Gastrocnemius medialis (tissue), 4 donors: Measurements from ENCODE around the gene PRDM16. TPM values are rescaled to one million over a fixed set of nuclear protein-coding genes. Genes with fewer than 3 reads are reported as not detected.

ENCODE experiments used
- ATAC-seq, 2 donors: fragments of 150-250 bp; one replicate each; pipeline ENCODE4 v1.9.1; 2016
- DNase-seq, 2 donors: peaks; one replicate each; pipeline ENCODE4 v3.0.0-alpha.2; 2019
- H3K27ac ChIP-seq, 4 donors: fragments of 200-600 bp; sonication (generic); 1 replicate in 1 of 4; 2 replicates in 3 of 4; pipeline ENCODE4 v1.5.1; 2016 to 2018; ENCODE audit warnings: mild to moderate bottlenecking in 2 of 4, moderate library complexity in 1 of 4
- H3K27me3 ChIP-seq, 3 donors: fragments of 200-600 bp; sonication (generic) in 2 of 3; 1 replicate in 1 of 3; 2 replicates in 2 of 3; pipeline versions ENCODE4 v1.5.1 to v1.6.0; 2016 to 2019; ENCODE audit warnings: mild to moderate bottlenecking in 1 of 3, moderate library complexity in 1 of 3
- H3K36me3 ChIP-seq, 2 donors: fragments of 200-600 bp; sonication (generic) in 1 of 2; one replicate each; pipeline ENCODE4 v1.5.1; 2017 to 2018
- H3K4me1 ChIP-seq, 2 donors: fragments of 200-600 bp; sonication (generic) in 1 of 2; one replicate each; pipeline ENCODE4 v1.5.1; 2016 to 2017; ENCODE audit warnings: mild to moderate bottlenecking in 2 of 2
- H3K4me3 ChIP-seq, 4 donors: fragments of 200-600 bp; sonication (generic) in 3 of 4; 1 replicate in 1 of 4; 2 replicates in 3 of 4; pipeline ENCODE4 v1.5.1; 2016 to 2019; ENCODE audit warnings: mild to moderate bottlenecking in 2 of 4
- H3K9me3 ChIP-seq, 3 donors: fragments of 200-600 bp; sonication (generic) in 2 of 3; 1 replicate in 1 of 3; 2 replicates in 2 of 3; pipeline ENCODE4 v1.5.1; 2016 to 2019
- POLR2A ChIP-seq, 2 donors: fragments of 450-650 bp; IDR thresholded peaks; one replicate each; pipeline ENCODE4 v1.6.1; 2017; ENCODE audit warnings: antibody characterized with exemption in 2 of 2, mild to moderate bottlenecking in 2 of 2, moderate library complexity in 2 of 2
- in situ Hi-C, 4 donors: fragments of 200-750 bp; cut with MboI; loops; one replicate each; pipeline versions ENCODE4 v1.15.0 to v1.8.0; 2017; ENCODE audit warnings: low sequenced_read_pairs in 4 of 4
- intact Hi-C: fragments of 100-400 bp; cut with DNase I; formaldehyde crosslinking; loops from one replicate; pipeline ENCODE4 v1.15.1; 2023; ENCODE audit warnings: low total_unique reads
- total RNA-seq, 4 donors: library from RNA; depleted of rRNA; stranded (reverse); fragments of >200 nt; gene quantifications; one replicate each; pipeline versions ENCODE4 v1.1.0 to v1.2.3, GENCODE V29; 2016
- TF ChIP-seq, protein P1 (sequence below), 5 experiments: fragments of 450-650 bp in 3 of 5; fragments of 200-600 bp in 2 of 5; sonication (generic) in 2 of 5; IDR thresholded peaks in 4 of 5; conservative IDR thresholded peaks in 1 of 5; 1 replicate in 4 of 5; 2 replicates in 1 of 5; pipeline ENCODE4 v1.5.1; 2016 to 2019; ENCODE audit warnings: antibody characterized with exemption in 5 of 5, mild to moderate bottlenecking in 3 of 5, moderate library complexity in 3 of 5

PRDM16 gene
- total RNA-seq, 4 donors from 2014 or later, result 0.03 to 0.19 (median 0.17) TPM

DNA sequence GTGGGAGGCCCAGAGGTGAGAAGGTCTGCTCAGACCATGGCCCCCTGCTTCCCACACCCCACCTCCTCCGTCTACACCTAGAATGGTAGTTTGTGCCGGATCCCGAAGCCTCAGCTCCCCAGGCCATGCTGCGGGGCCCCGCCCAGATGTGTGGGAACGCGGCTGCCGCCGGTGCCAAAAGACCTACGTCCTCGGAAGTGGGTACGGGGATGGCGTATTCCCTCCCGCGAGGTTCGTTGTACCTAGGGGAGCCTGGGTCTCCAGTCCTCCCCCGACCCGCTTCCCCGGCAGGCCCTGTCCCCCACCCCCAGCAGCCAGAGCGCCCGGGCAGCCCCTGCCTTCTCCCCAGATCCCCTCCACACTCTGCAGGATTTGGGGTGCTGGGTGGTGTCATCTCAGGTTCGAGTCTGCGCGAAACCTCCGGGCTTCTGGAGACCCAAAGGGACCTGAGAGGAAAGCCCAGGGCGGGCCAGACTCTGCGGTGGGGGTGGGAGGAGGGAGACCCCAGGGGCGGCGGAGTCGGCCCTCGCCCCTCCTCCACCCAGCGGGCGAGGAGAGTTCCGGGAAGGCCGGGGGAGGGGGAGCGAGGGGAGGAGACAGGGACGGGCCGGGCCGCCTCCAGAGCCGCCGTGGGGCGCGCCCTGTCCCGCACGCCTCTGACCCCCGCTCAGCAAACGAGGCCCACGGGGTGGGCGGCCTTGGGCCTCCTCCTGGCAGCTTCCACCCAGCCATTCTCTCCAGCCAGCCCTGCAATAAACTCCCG, 6.2 kb upstream of the PRDM16 start:
- Histone ChIP-seq H3K27me3 (peaks cover 56 to 66% (median 62%) of the 10 kb centered on the region in 3 donors), H3K4me1 (peaks cover 4 to 5% of the 10 kb centered on the region in 2 donors), H3K36me3 (no peaks in the 10 kb centered on the region), H3K27ac (no peak overlapping the region), H3K4me3 (no peak overlapping the region), H3K9me3 (no peaks in the 10 kb centered on the region)
- TF ChIP-seq POLR2A (IDR thresholded peaks at IDR 0.05), result no peak
- in situ Hi-C loops (no loop called here), intact Hi-C loops (no loop called here)
- DNase-seq (no peak), ATAC-seq (no peak)

DNA sequence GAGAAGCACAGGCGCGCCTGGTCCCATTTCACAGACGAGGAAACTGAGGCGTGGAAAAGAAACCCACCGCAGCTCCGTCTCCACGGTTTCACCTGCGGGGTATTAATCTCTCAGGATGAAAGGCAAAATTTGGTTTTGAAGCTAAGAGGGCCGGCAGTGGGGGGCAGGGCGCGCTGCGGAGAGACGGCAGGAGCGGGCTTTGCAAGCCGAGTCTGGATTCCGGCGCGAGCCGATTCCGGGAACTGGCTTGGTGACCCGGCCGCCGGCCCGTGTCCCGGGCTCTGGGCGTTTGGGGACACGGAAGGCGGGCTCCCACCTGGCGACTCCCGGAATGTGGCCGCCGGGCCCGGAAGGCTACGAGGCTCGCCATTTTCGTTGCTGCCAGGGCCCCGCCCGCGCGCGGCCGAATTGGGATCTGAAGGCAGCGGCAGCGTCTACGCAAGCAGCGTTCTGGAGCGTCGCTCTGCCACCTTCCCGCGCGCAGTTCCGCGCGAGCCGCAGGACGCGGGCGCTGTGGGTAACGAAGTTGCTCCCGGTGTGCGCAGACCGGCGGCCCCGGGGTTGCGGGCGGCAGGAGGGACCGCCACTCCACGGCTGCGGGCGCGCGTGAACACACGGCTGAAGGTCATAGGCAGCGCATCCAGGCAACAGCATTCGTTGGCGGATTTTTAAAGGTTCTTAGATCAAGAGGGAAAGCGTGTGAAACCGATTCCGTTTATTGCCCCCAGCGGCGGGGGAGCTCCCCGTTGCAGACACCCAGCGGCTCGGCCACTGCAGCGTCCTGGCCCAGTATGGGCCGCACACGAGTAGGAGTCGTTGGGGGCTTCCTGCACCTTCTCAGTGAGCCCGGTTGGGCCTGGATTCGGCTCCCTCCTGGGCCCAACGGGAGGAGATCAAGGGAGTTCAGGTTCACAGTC, 5.4 kb upstream of the PRDM16 start:
- no peak overlapping the region for H3K27ac ChIP-seq
- ATAC-seq, result no peak
- peak overlapping the region; percentile 19 to 32 (median 26) for H3K4me3 ChIP-seq
- in situ Hi-C loops, result no loop called here
- intact Hi-C loops, result no loop called here
- no peaks in the 10 kb centered on the region for H3K9me3 ChIP-seq
- H3K36me3 ChIP-seq, result no peaks in the 10 kb centered on the region
- peaks cover 62 to 72% (median 71%) of the 10 kb centered on the region in 3 donors for H3K27me3 ChIP-seq
- peaks cover 4 to 11% of the 10 kb centered on the region in 2 donors for H3K4me1 ChIP-seq
- TF ChIP-seq, protein P1, sequence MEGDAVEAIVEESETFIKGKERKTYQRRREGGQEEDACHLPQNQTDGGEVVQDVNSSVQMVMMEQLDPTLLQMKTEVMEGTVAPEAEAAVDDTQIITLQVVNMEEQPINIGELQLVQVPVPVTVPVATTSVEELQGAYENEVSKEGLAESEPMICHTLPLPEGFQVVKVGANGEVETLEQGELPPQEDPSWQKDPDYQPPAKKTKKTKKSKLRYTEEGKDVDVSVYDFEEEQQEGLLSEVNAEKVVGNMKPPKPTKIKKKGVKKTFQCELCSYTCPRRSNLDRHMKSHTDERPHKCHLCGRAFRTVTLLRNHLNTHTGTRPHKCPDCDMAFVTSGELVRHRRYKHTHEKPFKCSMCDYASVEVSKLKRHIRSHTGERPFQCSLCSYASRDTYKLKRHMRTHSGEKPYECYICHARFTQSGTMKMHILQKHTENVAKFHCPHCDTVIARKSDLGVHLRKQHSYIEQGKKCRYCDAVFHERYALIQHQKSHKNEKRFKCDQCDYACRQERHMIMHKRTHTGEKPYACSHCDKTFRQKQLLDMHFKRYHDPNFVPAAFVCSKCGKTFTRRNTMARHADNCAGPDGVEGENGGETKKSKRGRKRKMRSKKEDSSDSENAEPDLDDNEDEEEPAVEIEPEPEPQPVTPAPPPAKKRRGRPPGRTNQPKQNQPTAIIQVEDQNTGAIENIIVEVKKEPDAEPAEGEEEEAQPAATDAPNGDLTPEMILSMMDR (IDR thresholded peaks at IDR 0.05 in 4 of 5, conservative IDR thresholded peaks at IDR 0.05 in 1 of 5), result no peak
- no peak for TF ChIP-seq POLR2A (IDR thresholded peaks at IDR 0.05)
- no peak for DNase-seq

DNA sequence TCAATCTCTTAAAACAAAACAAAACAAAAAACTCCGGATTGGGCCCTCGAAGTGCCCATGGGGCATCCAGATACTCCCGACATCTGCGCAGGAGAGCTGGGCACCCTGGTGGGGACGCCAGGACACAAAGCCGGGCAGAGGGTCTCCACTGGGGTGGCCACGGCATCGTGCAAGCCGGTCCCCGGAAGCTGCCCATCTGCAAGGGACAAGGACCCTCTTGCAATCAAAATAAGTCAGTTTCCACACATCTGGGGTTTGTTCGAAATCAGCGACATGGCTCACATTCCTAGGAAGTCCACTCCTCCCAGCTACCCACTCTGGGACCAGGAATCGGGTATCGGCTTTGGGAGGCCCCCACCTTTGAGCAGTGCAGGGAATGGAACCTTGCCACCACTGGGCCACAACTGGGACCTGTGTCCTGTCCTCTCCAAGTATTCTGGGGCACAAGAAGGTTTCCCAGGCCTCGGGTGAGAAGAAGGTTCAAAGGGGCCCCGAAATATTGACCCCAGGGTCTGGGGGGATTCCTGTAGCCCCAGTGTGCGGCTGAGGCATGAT, 4.6 kb upstream of the PRDM16 start:
- H3K4me3 ChIP-seq, result no peak overlapping the region
- ATAC-seq, result no peak
- peaks cover 65 to 74% (median 71%) of the 10 kb centered on the region in 3 donors for H3K27me3 ChIP-seq
- peaks cover 4 to 11% of the 10 kb centered on the region in 2 donors for H3K4me1 ChIP-seq
- in situ Hi-C loops, result no loop called here
- H3K27ac ChIP-seq, result no peak overlapping the region
- TF ChIP-seq POLR2A (IDR thresholded peaks at IDR 0.05), result no peak
- TF ChIP-seq, protein P1 (IDR thresholded peaks at IDR 0.05 in 4 of 5, conservative IDR thresholded peaks at IDR 0.05 in 1 of 5), result no peak
- no peaks in the 10 kb centered on the region for H3K36me3 ChIP-seq
- DNase-seq, result no peak
- H3K9me3 ChIP-seq, result no peaks in the 10 kb centered on the region
- intact Hi-C loops, result no loop called here

DNA sequence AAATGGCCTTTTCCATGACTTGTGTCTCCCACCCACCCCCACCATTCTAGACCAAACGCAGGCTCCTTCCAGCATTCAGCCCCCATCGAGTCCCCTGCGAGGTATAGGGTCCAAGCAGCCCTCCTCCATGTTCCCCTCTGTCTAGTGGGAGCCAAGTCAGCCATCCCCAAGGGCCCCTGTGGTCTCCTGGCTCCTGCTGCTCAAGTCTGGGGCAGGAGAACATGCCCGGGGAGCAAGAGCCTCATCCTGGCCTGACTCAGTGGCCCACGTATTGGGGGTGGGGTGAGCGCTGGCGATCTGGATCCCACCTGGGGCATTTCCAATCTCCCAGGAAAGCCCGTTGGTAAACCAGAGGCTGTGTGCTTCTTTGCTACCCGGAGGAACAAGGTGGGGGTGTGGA, 4.1 kb upstream of the PRDM16 start:
- in situ Hi-C loops (no loop called here), intact Hi-C loops (no loop called here)
- no peaks in the 10 kb centered on the region for H3K9me3 ChIP-seq
- H3K27ac ChIP-seq, result no peak overlapping the region
- no peak for TF ChIP-seq POLR2A (IDR thresholded peaks at IDR 0.05)
- TF ChIP-seq, protein P1 (IDR thresholded peaks at IDR 0.05 in 4 of 5, conservative IDR thresholded peaks at IDR 0.05 in 1 of 5), result no peak
- DNase-seq (no peak), ATAC-seq (no peak)
- no peaks in the 10 kb centered on the region for H3K36me3 ChIP-seq
- H3K4me3 ChIP-seq, result no peak overlapping the region
- H3K27me3 ChIP-seq, result peaks cover 65 to 75% (median 74%) of the 10 kb centered on the region in 3 donors
- H3K4me1 ChIP-seq, result peaks cover 4 to 11% of the 10 kb centered on the region in 2 donors
